Muscle layer of colon (tissue), 2 donors: ENCODE data around the gene DCHS1.
"Not testable (repeated sequence)": the region's sequence is repeated elsewhere in the genome, so short reads cannot be mapped to it uniquely, and the experiment has no call there.

Experiments
- H3K27ac ChIP-seq: one replicate; pipeline ENCODE4 v1.7.0; 2013; ENCODE audit warnings: low read depth, mild to moderate bottlenecking, low read length, moderate library complexity
- H3K27me3 ChIP-seq, 2 donors: one replicate each; pipeline ENCODE4 v1.7.0; 2013; ENCODE audit warnings: low read length in 2 of 2, mild to moderate bottlenecking in 2 of 2; ENCODE audit not compliant: insufficient read depth in 2 of 2, control insufficient read depth in 1 of 2
- H3K36me3 ChIP-seq: one replicate; pipeline ENCODE4 v1.7.0; 2013; ENCODE audit warnings: mild to moderate bottlenecking, low read length; ENCODE audit not compliant: insufficient read depth
- H3K4me1 ChIP-seq: one replicate; pipeline ENCODE4 v1.7.0; 2013; ENCODE audit warnings: mild to moderate bottlenecking, low read length; ENCODE audit not compliant: insufficient read depth
- H3K4me3 ChIP-seq, 2 donors: one replicate each; pipeline ENCODE4 v1.7.0; 2013; ENCODE audit warnings: low read length in 2 of 2, low read depth in 1 of 2, mild to moderate bottlenecking in 1 of 2, moderate library complexity in 1 of 2
- H3K9ac ChIP-seq: one replicate; pipeline ENCODE4 v1.7.0; 2013; ENCODE audit warnings: low read length
- H3K9me3 ChIP-seq: one replicate; pipeline ENCODE4 v1.7.0; 2013; ENCODE audit warnings: mild to moderate bottlenecking, low read length
- donor health status: abdominal sarcoma.
- donor health status: Adenocarcinoma of cecum.

Gene DCHS1

GRCh38 chr11:6686006-6686405 is 30.4 kb upstream of the DCHS1 start:
- H3K27ac ChIP-seq = no peak overlapping the region
- H3K4me1 ChIP-seq = peaks cover 15% of the 10 kb centered on the region
- H3K9me3 ChIP-seq = no peaks in the 10 kb centered on the region

GRCh38 chr11:6684068-6684467 is 28.5 kb upstream of the DCHS1 start:
- Histone ChIP-seq H3K4me3 (peak overlapping the region in 1 of 2 donors; percentile 93), H3K27ac (peak overlapping the region; percentile 85), H3K4me1 (peaks cover 15% of the 10 kb centered on the region), H3K36me3 (peaks cover 13% of the 10 kb centered on the region), H3K9ac (peak overlapping the region; percentile 37)
- not testable (repeated sequence) for H3K9me3 ChIP-seq, H3K27me3 ChIP-seq

More at GRCh38 chr11:6686006-6686405, 30.4 kb upstream of the DCHS1 start:
- no peaks in the 10 kb centered on the region for H3K27me3 ChIP-seq
- no peak overlapping the region for H3K9ac ChIP-seq
- H3K4me3 ChIP-seq = no peak overlapping the region
- H3K36me3 ChIP-seq = peaks cover 6% of the 10 kb centered on the region

GRCh38 chr11:6682936-6683861 is 27.6 kb upstream of the DCHS1 start, which contains the start of gene MRPL17:
MRPL17 (minus strand) TSS chr11:6683340; CDS start chr11:6683296, 44 bp downstream.
- Histone ChIP-seq H3K27ac (peak within 1 kb of the TSS; percentile 92), H3K27me3 (no peaks in the 10 kb centered on the region), H3K4me1 (peaks cover 15% of the 10 kb centered on the region), H3K36me3 (peaks cover 13% of the 10 kb centered on the region), H3K9ac (peak within 1 kb of the TSS; percentile 74), H3K4me3 (peak within 1 kb of the TSS; percentile 87 to 93), H3K9me3 (no peaks in the 10 kb centered on the region)

- Histone ChIP-seq H3K27me3 (no peaks in the 10 kb centered on the region), H3K9ac (peak overlapping the region; percentile 74), H3K4me3 (peak overlapping the region; percentile 87 to 93), H3K4me1 (peaks cover 15% of the 10 kb centered on the region), H3K9me3 (no peaks in the 10 kb centered on the region), H3K27ac (peak overlapping the region; percentile 92), H3K36me3 (peaks cover 13% of the 10 kb centered on the region)
Observed at GRCh38 chr11:6682591-6682935, 27.0 kb upstream of the DCHS1 start.

- Histone ChIP-seq H3K36me3 (peaks cover 13% of the 10 kb centered on the region), H3K9ac (peak overlapping the region; percentile 74), H3K27me3 (no peaks in the 10 kb centered on the region), H3K27ac (no peak overlapping the region), H3K4me1 (peaks cover 15% of the 10 kb centered on the region), H3K9me3 (no peaks in the 10 kb centered on the region), H3K4me3 (peak overlapping the region; percentile 87 to 93)
Observed at GRCh38 chr11:6681949-6682348, 26.3 kb upstream of the DCHS1 start.

- Histone ChIP-seq H3K9ac (no peak overlapping the region), H3K9me3 (no peaks in the 10 kb centered on the region), H3K27ac (no peak overlapping the region), H3K36me3 (peaks cover 13% of the 10 kb centered on the region), H3K4me1 (peaks cover 15% of the 10 kb centered on the region), H3K27me3 (no peaks in the 10 kb centered on the region), H3K4me3 (no peak overlapping the region)
Observed at GRCh38 chr11:6681505-6681904, 25.9 kb upstream of the DCHS1 start.

GRCh38 chr11:6677018-6677417 is 21.4 kb upstream of the DCHS1 start:
- no peak overlapping the region for H3K27ac ChIP-seq

GRCh38 chr11:6674862-6675261 is 19.3 kb upstream of the DCHS1 start:
- no peak overlapping the region for H3K4me3 ChIP-seq
- H3K27me3 ChIP-seq = no peaks in the 10 kb centered on the region
- H3K36me3 ChIP-seq = no peaks in the 10 kb centered on the region
- no peak overlapping the region for H3K27ac ChIP-seq
- no peaks in the 10 kb centered on the region for H3K4me1 ChIP-seq
- H3K9me3 ChIP-seq = no peaks in the 10 kb centered on the region
- no peak overlapping the region for H3K9ac ChIP-seq

More at GRCh38 chr11:6677018-6677417, 21.4 kb upstream of the DCHS1 start:
- Histone ChIP-seq H3K36me3 (peaks cover 13% of the 10 kb centered on the region), H3K9me3 (no peaks in the 10 kb centered on the region), H3K4me1 (peaks cover 7% of the 10 kb centered on the region), H3K4me3 (no peak overlapping the region), H3K27me3 (no peaks in the 10 kb centered on the region), H3K9ac (no peak overlapping the region)

GRCh38 chr11:6674219-6674597 is 18.6 kb upstream of the DCHS1 start:
- no peak overlapping the region for H3K9ac ChIP-seq
- no peaks in the 10 kb centered on the region for H3K27me3 ChIP-seq
- no peak overlapping the region for H3K27ac ChIP-seq
- H3K4me3 ChIP-seq = no peak overlapping the region
- no peaks in the 10 kb centered on the region for H3K36me3 ChIP-seq
- no peaks in the 10 kb centered on the region for H3K9me3 ChIP-seq
- no peaks in the 10 kb centered on the region for H3K4me1 ChIP-seq

- no peaks in the 10 kb centered on the region for H3K36me3 ChIP-seq
- no peak overlapping the region for H3K27ac ChIP-seq
- no peaks in the 10 kb centered on the region for H3K4me1 ChIP-seq
- no peak overlapping the region for H3K4me3 ChIP-seq
- H3K27me3 ChIP-seq = no peaks in the 10 kb centered on the region
- no peak overlapping the region for H3K9ac ChIP-seq
- H3K9me3 ChIP-seq = no peaks in the 10 kb centered on the region
Observed at GRCh38 chr11:6673523-6674218, 18.1 kb upstream of the DCHS1 start.

GRCh38 chr11:6671991-6672390 is 16.4 kb upstream of the DCHS1 start:
- H3K4me1 ChIP-seq = peaks cover 5% of the 10 kb centered on the region
- H3K4me3 ChIP-seq = no peak overlapping the region
- H3K27ac ChIP-seq = no peak overlapping the region
- no peaks in the 10 kb centered on the region for H3K27me3 ChIP-seq
- no peaks in the 10 kb centered on the region for H3K9me3 ChIP-seq
- no peak overlapping the region for H3K9ac ChIP-seq
- no peaks in the 10 kb centered on the region for H3K36me3 ChIP-seq
